Breast epithelium (tissue), 3 donors: ENCODE results near the gene PC.

ENCODE experiments used
- POLR2AphosphoS5 ChIP-seq, 3 donors: sonication (generic); formaldehyde crosslinking; IDR thresholded peaks; one replicate each; pipeline ENCODE4 v1.6.1; 2017; ENCODE audit warnings: antibody characterized with exemption in 3 of 3
- TF ChIP-seq, protein P1 (sequence below), 3 donors: fragments of 450-650 bp; IDR thresholded peaks; one replicate each; pipeline ENCODE4 v1.5.1; 2016 to 2017; ENCODE audit warnings: antibody characterized with exemption in 3 of 3, mild to moderate bottlenecking in 3 of 3, moderate library complexity in 3 of 3

DNA sequence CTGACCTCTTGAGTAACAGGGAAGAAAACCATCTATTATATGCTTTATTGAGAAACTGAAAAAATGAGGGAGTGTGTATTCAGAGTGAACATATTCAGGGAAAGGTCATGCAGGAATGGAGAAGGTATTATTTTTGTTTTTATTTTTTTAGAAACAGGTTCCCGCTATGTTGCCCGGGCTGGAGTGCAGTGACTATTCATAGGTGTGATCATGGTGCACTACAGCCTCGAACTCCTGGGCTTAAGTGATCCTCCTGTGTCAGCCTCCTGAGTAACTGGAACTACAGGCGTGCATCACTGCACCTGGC is 123.7 kb downstream of the PC start:
- TF ChIP-seq, protein P1, sequence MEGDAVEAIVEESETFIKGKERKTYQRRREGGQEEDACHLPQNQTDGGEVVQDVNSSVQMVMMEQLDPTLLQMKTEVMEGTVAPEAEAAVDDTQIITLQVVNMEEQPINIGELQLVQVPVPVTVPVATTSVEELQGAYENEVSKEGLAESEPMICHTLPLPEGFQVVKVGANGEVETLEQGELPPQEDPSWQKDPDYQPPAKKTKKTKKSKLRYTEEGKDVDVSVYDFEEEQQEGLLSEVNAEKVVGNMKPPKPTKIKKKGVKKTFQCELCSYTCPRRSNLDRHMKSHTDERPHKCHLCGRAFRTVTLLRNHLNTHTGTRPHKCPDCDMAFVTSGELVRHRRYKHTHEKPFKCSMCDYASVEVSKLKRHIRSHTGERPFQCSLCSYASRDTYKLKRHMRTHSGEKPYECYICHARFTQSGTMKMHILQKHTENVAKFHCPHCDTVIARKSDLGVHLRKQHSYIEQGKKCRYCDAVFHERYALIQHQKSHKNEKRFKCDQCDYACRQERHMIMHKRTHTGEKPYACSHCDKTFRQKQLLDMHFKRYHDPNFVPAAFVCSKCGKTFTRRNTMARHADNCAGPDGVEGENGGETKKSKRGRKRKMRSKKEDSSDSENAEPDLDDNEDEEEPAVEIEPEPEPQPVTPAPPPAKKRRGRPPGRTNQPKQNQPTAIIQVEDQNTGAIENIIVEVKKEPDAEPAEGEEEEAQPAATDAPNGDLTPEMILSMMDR (IDR thresholded peaks at IDR 0.05) = no peak
- TF ChIP-seq POLR2AphosphoS5 (IDR thresholded peaks at IDR 0.05) = no peak
